Activated CD8-positive, alpha-beta T cell treated with anti-CD3 and anti-CD28 coated beads for 36 hours (primary cell): ENCODE results near the gene DUSP9. TPM values are rescaled to one million over a fixed set of nuclear protein-coding genes. Genes with fewer than 3 reads are reported as not detected.
A peak's percentile ranks its signal among the peaks of the same experiment; 100 is the strongest.

Experiments used
- ATAC-seq: fragments of 200-7000 bp; cut with Tn5 transposase; one replicate; pipeline ENCODE4 v1.10.0; 2021; ENCODE audit warnings: mild to moderate bottlenecking, moderate library complexity
- CTCF ChIA-PET: fragments of 350-600 bp; sonication (Branson Sonifier 250); formaldehyde crosslinking; loops from one replicate; lab custom pipeline; 2021; ENCODE audit warnings: antibody characterized with exemption; lab: Charles Lee
- POLR2A ChIA-PET: fragments of 350-600 bp; sonication (Branson Sonifier 250); formaldehyde crosslinking; loops from one replicate; lab custom pipeline; 2021; ENCODE audit warnings: antibody characterized with exemption; lab: Charles Lee
- DNase-seq: peaks from one replicate; pipeline ENCODE4 v3.0.0-alpha.2; 2020
- H3K27ac Mint-ChIP-seq: one replicate; pipeline ENCODE4 v1.8.0; 2021; ENCODE audit warnings: mild to moderate bottlenecking, mixed read lengths
- H3K27me3 Mint-ChIP-seq: one replicate; pipeline ENCODE4 v1.8.0; 2021; ENCODE audit warnings: mixed read lengths
- H3K36me3 Mint-ChIP-seq: one replicate; pipeline ENCODE4 v1.8.0; 2021; ENCODE audit warnings: low read depth, mixed read lengths
- H3K4me1 Mint-ChIP-seq: one replicate; pipeline ENCODE4 v1.8.0; 2021; ENCODE audit warnings: low read depth, mixed read lengths
- H3K4me3 Mint-ChIP-seq: one replicate; pipeline ENCODE4 v1.8.0; 2021; ENCODE audit warnings: mild to moderate bottlenecking, moderate library complexity, mixed read lengths
- H3K9me3 Mint-ChIP-seq: one replicate; pipeline ENCODE4 v1.8.0; 2021; ENCODE audit warnings: mixed read lengths
- intact Hi-C: fragments of 100-400 bp; cut with micrococcal nuclease; formaldehyde crosslinking; loops from one replicate; pipeline ENCODE4 v1.10.0; 2022
- total RNA-seq, 2 experiments: library from RNA; stranded (reverse); gene quantifications; one replicate each; pipeline ENCODE4 v1.2.3, GENCODE V29; 2021
- TF ChIP-seq, protein P1 (sequence below): fragments of 200-600 bp; IDR thresholded peaks from one replicate; pipeline ENCODE4 v1.8.0; 2022; ENCODE audit warnings: antibody characterized with exemption, mild to moderate bottlenecking

DUSP9 gene
- total RNA-seq, 2 experiments from 2014 or later = 0.14 TPM; not detected in 1

DNA sequence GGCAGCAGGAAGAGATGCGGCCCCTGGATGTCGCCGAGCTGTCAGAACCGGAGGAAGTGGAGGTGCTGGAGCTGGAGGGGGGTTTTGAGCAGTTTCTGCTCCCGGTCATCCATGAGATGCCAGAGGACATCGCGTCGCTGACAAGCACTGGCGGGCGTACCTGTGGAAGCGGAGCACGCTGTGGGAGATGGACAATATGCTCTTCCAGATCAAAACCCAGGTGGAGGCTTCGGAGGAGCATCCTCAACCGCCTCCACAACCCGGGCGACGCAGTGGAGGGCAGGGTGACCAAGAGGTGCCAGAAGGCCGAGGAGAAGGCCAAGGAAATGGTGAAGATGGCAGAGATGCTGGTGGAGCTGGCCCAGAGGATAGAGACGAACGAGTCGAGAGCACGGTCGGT is 40.5 kb upstream of the DUSP9 start:
- no peak for DNase-seq

DNA sequence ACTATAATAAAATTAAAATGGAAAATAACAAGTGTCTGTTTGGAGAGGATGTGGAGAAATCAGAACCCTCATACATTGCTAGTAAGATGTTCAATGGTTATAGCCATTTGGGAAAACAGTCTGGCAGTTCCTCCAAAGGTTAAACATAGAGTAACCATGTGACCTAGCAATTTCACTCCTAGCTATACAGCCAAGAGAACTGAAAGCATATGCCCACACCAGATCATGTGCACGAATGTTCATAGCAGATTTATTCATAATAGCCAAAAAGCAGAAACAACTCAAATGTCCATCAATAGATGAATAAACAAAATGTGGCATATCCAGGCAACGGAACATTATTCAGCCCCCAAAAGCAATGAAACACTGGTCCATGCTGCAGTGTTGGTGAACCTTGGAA is 38.6 kb upstream of the DUSP9 start:
- Mint-ChIP-seq H3K4me1 (peaks cover 4% of the 10 kb centered on the region), H3K9me3 (no peaks in the 10 kb centered on the region), H3K4me3 (no peak overlapping the region), H3K27me3 (no peaks in the 10 kb centered on the region), H3K27ac (no peak overlapping the region), H3K36me3 (no peaks in the 10 kb centered on the region)
- intact Hi-C loops = loop anchor here (10.0 kb wide), 1 partner anchor 56 kb away; no protein-coding TSS in a partner anchor
- ATAC-seq (no peak), DNase-seq (no peak)
- TF ChIP-seq, protein P1, sequence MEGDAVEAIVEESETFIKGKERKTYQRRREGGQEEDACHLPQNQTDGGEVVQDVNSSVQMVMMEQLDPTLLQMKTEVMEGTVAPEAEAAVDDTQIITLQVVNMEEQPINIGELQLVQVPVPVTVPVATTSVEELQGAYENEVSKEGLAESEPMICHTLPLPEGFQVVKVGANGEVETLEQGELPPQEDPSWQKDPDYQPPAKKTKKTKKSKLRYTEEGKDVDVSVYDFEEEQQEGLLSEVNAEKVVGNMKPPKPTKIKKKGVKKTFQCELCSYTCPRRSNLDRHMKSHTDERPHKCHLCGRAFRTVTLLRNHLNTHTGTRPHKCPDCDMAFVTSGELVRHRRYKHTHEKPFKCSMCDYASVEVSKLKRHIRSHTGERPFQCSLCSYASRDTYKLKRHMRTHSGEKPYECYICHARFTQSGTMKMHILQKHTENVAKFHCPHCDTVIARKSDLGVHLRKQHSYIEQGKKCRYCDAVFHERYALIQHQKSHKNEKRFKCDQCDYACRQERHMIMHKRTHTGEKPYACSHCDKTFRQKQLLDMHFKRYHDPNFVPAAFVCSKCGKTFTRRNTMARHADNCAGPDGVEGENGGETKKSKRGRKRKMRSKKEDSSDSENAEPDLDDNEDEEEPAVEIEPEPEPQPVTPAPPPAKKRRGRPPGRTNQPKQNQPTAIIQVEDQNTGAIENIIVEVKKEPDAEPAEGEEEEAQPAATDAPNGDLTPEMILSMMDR = no peak
- ChIA-PET POLR2A (no interaction called here), CTCF (interaction anchor here (1.6 kb wide), 1 partner anchor 40 kb away, joined by 4 read pairs; no protein-coding TSS in a partner anchor)

More for the DNA sequence above, 40.5 kb upstream of the DUSP9 start:
- H3K4me1 Mint-ChIP-seq = peaks cover 8% of the 10 kb centered on the region
- no peaks in the 10 kb centered on the region for H3K36me3 Mint-ChIP-seq
- H3K9me3 Mint-ChIP-seq = no peaks in the 10 kb centered on the region
- ChIA-PET CTCF (interaction anchor here (1.3 to 1.6 kb wide), 2 partner anchors 61 to 67 kb away, joined by 5 read pairs; no protein-coding TSS in a partner anchor), POLR2A (interaction anchor here (0.8 kb wide), 1 partner anchor 14 kb away, joined by 3 read pairs; no protein-coding TSS in a partner anchor)
- H3K27me3 Mint-ChIP-seq = no peaks in the 10 kb centered on the region
- no peak for ATAC-seq
- TF ChIP-seq, protein P1 = no peak
- H3K4me3 Mint-ChIP-seq = no peak overlapping the region
- no peak overlapping the region for H3K27ac Mint-ChIP-seq
- intact Hi-C loops = loop anchor here (10.0 kb wide), 1 partner anchor 58 kb away; no protein-coding TSS in a partner anchor

DNA sequence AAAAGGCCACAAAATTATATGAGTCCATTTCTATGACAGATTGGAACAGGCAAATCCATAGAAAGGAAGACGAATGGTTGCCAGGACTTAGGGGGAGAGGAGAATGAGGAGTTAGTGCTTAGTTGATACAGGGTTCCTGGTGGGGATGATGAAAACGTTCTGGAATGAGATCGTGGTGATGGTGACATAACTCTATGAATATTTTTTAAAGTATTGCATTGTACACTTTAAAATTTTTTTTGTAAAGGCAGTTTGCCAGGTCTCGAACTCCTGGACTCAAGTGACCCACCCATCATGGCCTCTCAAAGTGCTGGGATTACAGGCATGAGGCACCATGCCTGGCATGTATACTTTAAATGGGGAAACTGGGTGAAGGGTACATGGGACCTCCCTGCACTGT is 38.2 kb upstream of the DUSP9 start:
- POLR2A ChIA-PET = interaction anchor here (0.6 kb wide), 1 partner anchor 44 kb away, joined by 3 read pairs; no protein-coding TSS in a partner anchor

DNA sequence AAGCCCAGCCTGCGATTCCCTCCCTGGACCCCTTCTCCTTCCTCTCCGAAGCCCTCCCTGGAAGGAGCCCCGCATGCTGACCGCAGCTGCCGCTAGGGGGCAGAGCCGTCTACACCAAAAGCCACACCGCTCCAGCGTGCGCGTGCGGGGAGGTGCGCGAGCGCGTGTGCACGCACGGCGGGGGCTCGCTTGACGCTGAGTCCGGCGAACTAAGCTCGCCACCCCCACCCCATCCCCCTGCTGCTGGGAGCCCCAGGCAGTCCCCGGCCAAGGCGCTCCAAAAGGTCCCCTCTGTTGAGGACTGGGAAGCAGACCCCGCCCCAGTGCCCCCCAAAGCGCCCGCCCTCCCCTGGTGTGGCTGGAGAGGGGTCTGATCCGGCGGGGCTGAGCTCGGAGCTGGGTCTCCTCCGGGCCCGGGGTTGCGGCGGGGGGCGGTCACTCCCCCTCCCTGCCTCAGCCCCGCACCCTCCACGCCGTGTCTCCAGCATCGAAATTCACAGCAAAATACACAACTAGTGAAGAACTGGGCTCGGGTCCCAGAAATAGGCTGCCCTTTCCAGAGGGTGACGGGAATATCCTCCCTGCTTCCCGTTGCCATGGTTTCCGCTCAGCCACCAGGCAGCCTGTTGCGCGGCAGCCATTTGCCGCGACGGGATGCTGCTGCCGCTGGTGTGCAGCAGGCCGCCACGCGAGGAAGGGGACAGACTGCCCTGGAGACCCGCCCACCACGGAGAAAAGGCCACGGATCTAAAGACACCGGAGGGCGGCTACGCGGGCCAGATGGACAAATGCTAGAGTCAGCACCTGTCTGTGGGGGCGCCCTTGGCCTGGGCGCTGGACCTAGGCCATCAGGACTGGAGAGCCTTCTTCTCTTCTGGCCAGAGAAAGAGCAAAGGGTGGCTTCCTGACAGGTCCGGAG is 36.8 kb upstream of the DUSP9 start:
- ChIA-PET POLR2A (no interaction called here), CTCF (interaction anchor here (0.8 to 3.0 kb wide), 13 partner anchors 10 to 73 kb away, joined by 3 to 27 read pairs (median 5); partner anchors contain the start of genes CCNQ and DUSP9)
- peak; percentile 94 for ATAC-seq
- intact Hi-C loops = loop anchor here (10.0 kb wide), 1 partner anchor 55 kb away; no protein-coding TSS in a partner anchor
- Mint-ChIP-seq H3K27ac (peak overlapping the region; percentile 61), H3K4me3 (peak overlapping the region; percentile 60), H3K9me3 (no peaks in the 10 kb centered on the region), H3K27me3 (no peaks in the 10 kb centered on the region), H3K36me3 (no peaks in the 10 kb centered on the region), H3K4me1 (peaks cover 5% of the 10 kb centered on the region)
- TF ChIP-seq, protein P1 = peak; percentile 66
- DNase-seq = peak; percentile 81

More for the DNA sequence above, 38.2 kb upstream of the DUSP9 start:
- ATAC-seq (no peak), DNase-seq (no peak)
- CTCF ChIA-PET = interaction anchor here (0.7 to 3.0 kb wide), 13 partner anchors 9 to 125 kb away, joined by 3 to 27 read pairs (median 5); partner anchors contain the start of genes CCNQ and DUSP9
- TF ChIP-seq, protein P1 = no peak
- H3K4me3 Mint-ChIP-seq = no peak overlapping the region
- peaks cover 1% of the 10 kb centered on the region for H3K4me1 Mint-ChIP-seq
- no peaks in the 10 kb centered on the region for H3K9me3 Mint-ChIP-seq
- H3K27me3 Mint-ChIP-seq = no peaks in the 10 kb centered on the region
- intact Hi-C loops = loop anchor here (10.0 kb wide), 1 partner anchor 56 kb away; no protein-coding TSS in a partner anchor
- no peak overlapping the region for H3K27ac Mint-ChIP-seq
- H3K36me3 Mint-ChIP-seq = no peaks in the 10 kb centered on the region
